ENCODE results near the gene MEN1.
"Not testable (repeated sequence)": the region's sequence is repeated elsewhere in the genome, so short reads cannot be mapped to it uniquely, and the experiment has no call there.

The MEN1 gene

DNA sequence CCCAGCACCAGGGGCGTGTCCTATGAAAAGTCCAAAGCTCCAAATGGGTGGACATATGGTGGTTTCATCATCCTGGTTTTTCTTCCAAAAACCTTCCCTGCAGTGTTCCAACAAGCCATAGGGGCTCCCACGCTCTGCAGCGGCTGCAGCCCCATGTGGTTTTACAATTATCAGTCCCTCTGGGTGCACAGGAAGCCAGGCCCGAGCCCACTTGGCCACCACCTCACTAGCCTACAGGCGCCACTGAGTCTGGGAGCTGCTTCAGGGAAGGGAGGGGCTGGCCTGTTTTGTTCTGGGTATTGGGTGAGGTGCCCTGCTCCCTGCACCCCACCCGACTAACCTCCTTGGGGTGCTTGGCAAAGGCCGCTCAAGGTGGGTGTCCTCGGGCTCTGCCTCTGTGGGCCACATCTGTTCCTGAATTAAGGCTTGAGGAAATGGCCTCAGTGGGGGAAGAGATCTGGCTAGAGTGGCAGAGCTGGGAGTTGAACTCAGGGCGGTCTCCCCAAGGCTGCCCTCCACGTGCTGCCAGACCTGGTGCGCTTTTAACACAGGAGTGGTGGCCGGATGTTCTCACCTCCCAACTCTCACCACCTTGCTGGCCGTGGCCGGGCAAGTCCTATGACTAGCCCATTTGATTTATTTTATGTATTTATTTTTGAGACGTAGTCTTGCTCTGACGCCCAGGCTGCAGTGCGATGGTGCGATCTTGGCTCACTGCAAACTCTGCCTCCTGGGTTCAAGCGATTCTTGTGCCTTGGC lies 39.4 kb upstream of the MEN1 start:
- Mint-ChIP-seq H3K4me3 (no peak overlapping the region), H3K27me3 (no peaks in the 10 kb centered on the region), H3K4me1 (peaks cover 90% of the 10 kb centered on the region), H3K27ac (no peak overlapping the region), H3K9me3 (no peaks in the 10 kb centered on the region)
- DNase-seq (peak in 1 of 2 donors; percentile 14), ATAC-seq (no peak)

DNA sequence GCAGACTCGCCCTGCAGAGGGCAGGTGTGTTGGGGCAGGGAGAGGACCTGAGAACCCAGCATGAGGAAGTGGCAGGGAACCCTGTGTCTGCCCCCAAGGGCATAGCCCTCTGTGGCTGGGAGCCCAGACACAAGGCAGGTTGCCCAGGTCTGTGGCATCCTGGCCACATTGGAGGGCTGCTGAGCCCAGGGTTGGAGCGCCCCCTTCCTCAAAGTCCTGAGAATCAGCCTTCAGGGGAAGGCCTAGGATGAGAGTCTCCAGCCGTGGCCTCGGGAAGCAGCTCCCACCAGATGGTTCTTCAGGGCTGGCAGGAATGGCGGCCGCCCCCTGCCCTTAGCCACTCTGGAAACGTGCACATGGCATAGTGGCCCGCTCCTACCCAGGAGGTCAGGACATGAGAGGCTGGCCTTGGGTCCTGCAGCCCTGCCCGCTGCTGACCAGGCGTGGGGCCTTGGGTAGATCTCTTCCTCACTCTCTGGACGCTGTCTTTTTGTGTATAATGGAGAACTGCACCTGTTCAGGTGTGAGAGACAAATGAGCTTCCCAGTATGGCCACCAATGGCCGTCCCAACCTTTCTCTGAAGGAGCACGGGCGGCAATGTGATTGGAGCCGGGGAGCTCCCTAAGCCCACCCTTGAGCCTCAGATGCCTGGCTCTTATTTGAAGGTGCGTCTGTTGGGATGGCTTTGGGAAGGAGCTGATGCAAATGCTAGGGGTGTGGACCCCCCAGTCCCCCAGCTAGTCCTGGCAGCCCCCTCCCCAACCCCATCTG lies 38.7 kb upstream of the MEN1 start:
- Mint-ChIP-seq H3K4me3 (no peak overlapping the region), H3K4me1 (peaks cover 86% of the 10 kb centered on the region), H3K27ac (peak overlapping the region; percentile 7 to 59), H3K9me3 (no peaks in the 10 kb centered on the region), H3K27me3 (no peaks in the 10 kb centered on the region)
- ATAC-seq (no peak), DNase-seq (peak in 1 of 2 donors; percentile 32)

DNA sequence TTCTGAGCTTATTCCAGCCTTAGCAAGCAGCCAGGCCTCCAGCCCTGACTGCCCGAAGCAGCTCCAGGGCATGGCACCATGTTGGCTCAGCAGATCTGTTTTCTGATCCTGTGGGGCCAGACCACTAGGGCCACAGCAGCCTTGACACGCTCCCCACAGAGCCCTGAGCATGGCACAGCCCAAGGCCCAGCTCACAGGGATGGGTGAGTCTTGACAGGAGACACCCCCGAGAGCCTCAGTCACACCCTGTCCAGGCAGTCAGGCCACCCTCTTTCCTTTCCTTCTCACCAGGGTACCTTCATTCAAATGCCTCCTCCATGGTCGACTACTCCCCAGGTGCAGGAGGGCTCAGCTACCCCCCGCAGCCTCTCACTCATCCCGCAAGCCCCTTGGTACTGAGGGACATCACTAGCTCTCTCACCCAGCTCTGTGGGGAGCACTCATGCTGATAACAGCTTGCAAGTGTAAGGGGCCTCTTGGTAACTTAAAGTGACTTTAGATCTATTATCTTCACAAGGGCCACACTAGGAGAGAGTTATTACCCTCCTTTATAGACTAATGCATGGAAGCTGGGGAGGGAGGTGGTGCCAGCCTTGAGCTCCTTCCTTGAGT lies 38.0 kb upstream of the MEN1 start:
- ATAC-seq (no peak), DNase-seq (peak in 1 of 2 donors; percentile 17)
- Mint-ChIP-seq H3K4me1 (peaks cover 86% of the 10 kb centered on the region), H3K4me3 (peak overlapping the region in 1 of 2 donors; percentile 29), H3K27ac (peak overlapping the region; percentile 7 to 59), H3K9me3 (no peaks in the 10 kb centered on the region), H3K27me3 (no peaks in the 10 kb centered on the region)

DNA sequence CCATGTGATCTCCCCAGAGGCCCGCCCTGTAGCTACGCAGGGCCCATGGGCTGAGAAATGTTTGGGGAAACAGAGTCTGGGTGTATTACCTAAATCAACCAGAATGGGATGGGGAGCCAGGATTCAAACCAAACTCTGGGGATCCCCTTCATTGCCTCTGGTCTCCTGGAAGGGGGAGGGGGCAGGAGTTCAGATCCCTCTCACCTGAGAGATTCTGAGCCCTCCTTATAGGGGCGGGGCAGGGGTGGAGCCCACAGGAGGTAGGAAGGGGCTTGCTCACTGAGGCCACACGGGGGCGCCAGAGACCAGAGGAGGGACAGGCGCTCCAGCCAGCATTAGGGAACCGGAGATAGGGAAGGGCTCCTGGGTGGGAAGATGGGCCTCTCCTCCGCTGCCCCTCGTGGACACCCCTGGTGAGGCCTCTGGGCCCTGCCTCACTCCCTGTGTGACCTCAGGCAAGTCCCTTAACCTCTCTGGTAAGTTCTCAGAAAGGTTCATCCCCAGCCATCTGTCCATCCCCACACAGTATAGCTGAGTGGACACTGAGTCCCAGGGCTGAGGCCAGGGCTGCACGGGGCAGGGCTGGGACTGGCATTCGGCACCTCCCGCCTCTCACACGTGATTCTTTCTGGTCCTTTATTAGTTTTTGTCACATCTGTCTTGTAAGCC lies 36.8 kb upstream of the MEN1 start:
- H3K4me3 Mint-ChIP-seq: no peak overlapping the region
- H3K4me1 Mint-ChIP-seq: peaks cover 81% of the 10 kb centered on the region
- ATAC-seq: peak; percentile 61

DNA sequence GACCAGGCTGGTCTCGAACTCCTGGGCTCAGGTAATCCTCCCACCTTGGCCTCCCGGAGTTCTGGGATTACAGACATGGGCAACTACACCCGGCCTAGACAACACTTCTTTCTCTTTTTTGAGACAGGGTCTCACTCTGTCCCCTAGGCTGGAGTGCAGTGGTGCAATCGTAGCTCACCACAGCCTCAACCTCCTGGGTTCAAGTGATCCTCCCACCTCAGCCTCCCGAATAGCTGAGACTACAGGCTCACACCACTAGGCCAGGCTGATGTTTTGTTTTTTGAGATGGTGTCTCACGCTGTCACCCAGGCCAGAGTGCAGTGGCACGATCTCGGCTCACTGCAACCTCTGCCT lies 35.4 kb upstream of the MEN1 start:
- H3K27ac Mint-ChIP-seq, DNase-seq, H3K27me3 Mint-ChIP-seq, ATAC-seq, H3K9me3 Mint-ChIP-seq: not testable (repeated sequence)
- H3K4me3 Mint-ChIP-seq: peak overlapping the region in 1 of 2 donors; percentile 38
- H3K4me1 Mint-ChIP-seq: peaks cover 67% of the 10 kb centered on the region

More for the DNA sequence above, 36.8 kb upstream of the MEN1 start:
- Mint-ChIP-seq H3K9me3 (no peaks in the 10 kb centered on the region), H3K27ac (peak overlapping the region in 1 of 2 donors; percentile 72), H3K27me3 (no peaks in the 10 kb centered on the region)
- DNase-seq: peak; percentile 87 to 90

DNA sequence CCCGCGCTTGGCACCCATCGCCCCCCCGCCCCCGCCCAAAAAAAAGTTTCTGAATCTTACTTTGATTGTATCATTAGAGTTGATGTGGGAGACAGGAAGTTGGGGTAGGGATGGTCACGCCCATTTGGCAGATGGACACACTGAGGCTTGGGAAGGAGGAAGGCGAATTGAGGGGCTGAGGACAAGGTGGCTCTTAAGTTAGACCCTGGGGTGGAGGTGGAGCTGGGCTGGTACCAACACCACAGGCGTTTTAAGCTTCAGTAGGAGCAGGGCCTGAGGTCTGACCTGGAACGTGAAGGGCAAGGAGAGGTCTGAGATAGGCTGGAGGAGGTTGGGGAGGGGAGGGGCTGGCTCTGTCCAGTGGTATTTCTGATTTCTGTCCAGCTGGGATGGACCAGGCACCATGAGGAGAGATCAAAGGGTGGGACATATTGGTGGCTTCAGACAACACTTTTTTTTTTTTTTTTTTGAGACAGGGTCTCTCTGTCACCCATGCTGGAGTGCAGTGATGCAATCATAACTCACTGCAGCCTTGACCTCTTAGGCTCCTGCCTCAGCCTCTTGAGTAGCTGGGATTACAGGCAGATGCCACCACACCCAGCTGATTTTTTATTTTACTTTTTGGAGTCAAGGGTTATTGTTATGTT lies 34.9 kb upstream of the MEN1 start:
- H3K9me3 Mint-ChIP-seq: no peaks in the 10 kb centered on the region
- peak overlapping the region; percentile 72 to 73 for H3K4me3 Mint-ChIP-seq
- DNase-seq (no peak), ATAC-seq (no peak)
- H3K4me1 Mint-ChIP-seq: peaks cover 62% of the 10 kb centered on the region
- H3K27ac Mint-ChIP-seq: peak overlapping the region; percentile 46
- H3K27me3 Mint-ChIP-seq: no peaks in the 10 kb centered on the region

DNA sequence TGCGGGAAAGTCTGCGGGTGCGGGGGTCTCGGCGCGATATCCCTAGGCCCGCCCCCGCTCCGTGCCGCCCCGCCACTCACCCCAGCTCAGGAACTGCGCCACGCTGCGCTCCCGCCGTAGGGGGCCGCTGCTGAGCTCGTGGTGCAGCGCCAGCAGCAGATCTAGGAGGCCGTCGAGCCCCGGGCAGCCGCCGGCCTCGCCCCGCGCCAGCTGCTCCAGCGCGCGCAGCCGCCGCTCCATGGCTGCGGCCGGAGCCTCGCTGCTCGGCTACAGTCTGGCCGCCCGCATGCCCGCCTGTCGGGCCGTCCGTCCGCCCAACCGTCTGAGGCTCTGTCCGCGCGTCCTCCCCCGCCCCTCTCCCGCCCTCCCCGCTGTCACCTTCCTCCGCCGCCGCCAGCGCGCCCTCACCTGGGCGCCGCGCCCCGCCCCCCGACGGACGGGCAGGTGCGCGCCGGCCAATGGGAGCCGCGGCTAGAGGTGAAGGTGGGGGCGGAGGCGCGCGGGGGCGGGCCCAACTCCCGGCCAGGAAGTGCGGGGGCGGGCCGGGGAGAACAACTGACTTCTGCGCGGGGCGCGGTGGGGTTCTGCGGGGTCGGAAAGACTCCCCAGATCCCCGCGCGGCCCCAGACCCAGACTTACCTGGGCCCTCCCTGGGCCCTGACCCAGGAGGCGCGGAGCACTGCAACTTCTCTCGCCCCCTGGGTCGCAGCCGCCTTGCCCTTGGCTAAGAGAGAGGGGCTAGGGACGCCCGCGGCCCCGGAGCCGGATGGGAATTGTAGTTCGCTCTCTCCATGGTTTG lies 34.2 kb upstream of the MEN1 start, which contains the start of gene CDC42BPG:
Gene CDC42BPG, minus strand, starts transcription at position 324 of the 799 bp plus-strand sequence. Its CDS starts 84 bp downstream, at position 240.
- Mint-ChIP-seq H3K4me3 (peak within 1 kb of the TSS; percentile 72 to 73), H3K27me3 (no peaks in the 10 kb centered on the region), H3K9me3 (no peaks in the 10 kb centered on the region), H3K4me1 (peaks cover 55% of the 10 kb centered on the region), H3K27ac (peak within 1 kb of the TSS; percentile 46 to 82)
- ATAC-seq (peak; percentile 82), DNase-seq (peak; percentile 77 to 78)

DNA sequence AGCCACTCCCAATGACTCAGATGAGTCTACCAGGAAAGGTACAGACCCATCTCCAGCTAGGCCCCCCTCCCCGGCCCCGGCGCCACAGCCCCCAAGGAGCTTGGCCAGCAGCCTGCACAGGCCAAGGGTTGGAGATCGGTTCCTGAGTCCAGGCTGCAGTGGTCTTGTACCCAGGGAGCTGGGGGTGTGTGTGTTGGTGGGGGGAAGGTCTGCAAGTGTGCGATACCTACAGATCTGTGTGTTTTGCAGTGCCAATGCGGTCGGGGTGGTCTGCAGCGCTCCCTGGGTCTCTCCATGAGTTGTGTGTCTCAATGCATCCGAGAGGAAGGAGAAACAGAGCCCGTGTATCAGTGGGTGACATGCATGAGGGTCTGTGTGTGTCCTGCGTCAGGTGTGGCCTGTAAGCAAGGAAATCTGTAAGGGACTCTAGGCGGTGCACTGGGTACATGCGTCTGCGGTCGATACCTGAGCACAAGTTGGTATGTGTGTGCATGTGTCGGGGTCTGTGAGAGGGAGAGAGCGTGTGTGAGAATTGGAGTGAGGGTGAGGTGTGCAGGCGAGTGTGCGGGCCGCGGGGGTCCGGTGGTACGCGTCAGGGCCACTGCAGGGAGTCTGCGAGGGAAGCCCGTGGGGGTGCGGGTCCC lies 33.5 kb upstream of the MEN1 start:
- peak overlapping the region; percentile 6 to 82 for H3K27ac Mint-ChIP-seq
- no peaks in the 10 kb centered on the region for H3K27me3 Mint-ChIP-seq
- no peaks in the 10 kb centered on the region for H3K9me3 Mint-ChIP-seq
- ATAC-seq (peak; percentile 1), DNase-seq (no peak)
- peaks cover 47% of the 10 kb centered on the region for H3K4me1 Mint-ChIP-seq
- peak overlapping the region; percentile 72 to 73 for H3K4me3 Mint-ChIP-seq

DNA sequence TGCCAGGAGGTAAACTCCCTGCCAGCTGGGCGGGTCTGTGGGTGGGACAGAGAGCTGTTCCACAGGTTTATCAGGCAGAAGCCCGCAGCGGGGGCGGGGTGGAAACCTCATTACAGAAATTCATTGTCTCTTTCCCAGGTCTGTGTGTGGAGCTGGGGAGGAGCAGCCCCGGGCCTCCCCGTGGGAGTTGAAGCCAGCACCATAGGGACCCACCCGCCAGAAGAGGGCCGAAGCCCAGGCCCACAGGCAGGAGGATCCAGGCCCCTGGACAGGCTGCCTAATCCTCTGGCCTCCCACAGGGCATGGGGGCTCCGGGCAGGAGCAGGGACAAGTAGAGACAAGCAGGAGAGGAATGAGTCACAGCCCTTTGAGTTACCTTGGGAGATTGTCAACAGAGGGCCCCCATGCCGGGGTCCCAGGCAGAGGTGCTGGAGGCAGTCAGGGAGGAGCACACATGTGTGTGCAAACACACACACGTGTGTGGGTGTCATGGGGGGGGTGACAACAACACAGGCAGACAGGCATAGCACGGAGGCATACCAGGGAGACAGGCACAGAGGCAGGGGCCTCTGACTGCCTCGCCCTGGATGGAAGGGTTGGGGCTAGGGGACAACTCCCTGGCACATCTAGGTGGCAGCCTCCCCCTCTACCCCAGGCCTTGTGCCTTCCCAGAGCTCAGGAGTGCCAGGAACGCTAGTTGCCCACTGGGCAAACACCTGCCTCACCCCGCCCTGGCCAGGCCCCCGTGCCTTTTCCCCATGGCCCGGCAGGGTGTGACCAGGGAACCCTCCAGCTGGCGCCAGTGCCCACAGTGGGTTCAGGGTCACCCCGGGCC lies 32.7 kb upstream of the MEN1 start:
- no peak for DNase-seq
- H3K27ac Mint-ChIP-seq: peak overlapping the region in 1 of 2 donors; percentile 69

DNA sequence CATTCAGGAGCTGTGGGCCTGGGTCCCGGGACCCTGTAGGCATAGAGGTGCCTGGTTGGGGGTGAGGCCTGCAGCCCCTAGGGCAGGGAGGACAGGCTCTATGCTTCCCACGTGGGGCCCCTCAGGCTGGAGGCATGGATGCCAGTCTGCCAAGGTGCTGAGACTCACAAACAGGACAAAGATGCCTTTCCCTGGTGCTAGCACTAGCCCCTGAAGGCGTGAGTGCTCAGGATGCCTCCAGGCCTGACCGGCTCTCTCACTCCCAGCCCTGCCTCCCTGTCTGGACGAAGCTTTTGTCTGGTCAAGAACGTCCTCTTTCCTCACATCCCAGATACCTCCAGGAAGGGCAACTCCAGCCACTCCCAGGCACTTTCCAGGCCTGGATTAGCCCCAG lies 32.0 kb upstream of the MEN1 start:
- Mint-ChIP-seq H3K4me1 (peaks cover 35% of the 10 kb centered on the region), H3K27ac (no peak overlapping the region), H3K9me3 (no peaks in the 10 kb centered on the region), H3K4me3 (no peak overlapping the region), H3K27me3 (no peaks in the 10 kb centered on the region)
- DNase-seq (no peak), ATAC-seq (no peak)

More for the DNA sequence above, 32.7 kb upstream of the MEN1 start:
- no peaks in the 10 kb centered on the region for H3K9me3 Mint-ChIP-seq
- no peaks in the 10 kb centered on the region for H3K27me3 Mint-ChIP-seq
- peak overlapping the region; percentile 72 to 73 for H3K4me3 Mint-ChIP-seq
- H3K4me1 Mint-ChIP-seq: peaks cover 40% of the 10 kb centered on the region
- no peak for ATAC-seq

DNA sequence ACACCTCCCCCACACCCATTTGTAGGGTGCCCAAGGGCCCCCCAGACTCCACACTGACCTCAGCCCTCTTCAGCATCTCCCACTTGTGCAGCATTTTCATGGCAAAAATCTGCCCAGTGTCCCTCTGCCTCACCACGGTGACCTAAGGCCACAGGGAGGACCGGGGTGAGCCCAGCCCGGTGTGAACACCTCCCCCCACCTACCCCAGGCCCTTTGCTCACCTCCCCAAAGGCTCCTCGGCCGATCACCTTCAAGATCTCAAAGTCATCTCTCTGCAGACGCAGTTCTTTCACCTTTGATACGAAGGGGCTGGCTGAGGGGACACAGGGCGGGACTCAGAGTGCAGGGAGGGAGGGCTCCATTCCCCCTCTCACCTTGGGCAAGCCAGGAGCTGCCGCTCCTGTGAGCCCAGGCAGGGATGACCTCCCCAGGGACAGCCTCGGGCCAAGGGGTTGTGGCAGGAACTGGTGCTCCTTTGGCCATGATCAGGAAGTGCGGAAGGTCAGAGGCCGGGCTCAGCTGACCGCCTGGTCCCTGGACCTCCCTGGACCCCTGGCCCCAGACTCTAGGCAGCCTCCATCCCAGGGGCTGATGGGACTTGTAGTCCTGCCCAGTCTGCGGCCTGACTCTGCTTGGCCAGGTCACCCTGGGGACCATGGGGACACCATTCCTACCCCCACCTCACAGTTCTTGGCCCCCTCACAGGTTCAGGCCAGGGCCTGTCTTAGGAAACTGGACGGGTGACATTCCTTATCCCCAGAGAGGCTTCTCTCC lies 31.4 kb upstream of the MEN1 start:
- Mint-ChIP-seq H3K9me3 (no peaks in the 10 kb centered on the region), H3K4me1 (peaks cover 29% of the 10 kb centered on the region), H3K27ac (peak overlapping the region in 1 of 2 donors; percentile 66), H3K4me3 (no peak overlapping the region), H3K27me3 (no peaks in the 10 kb centered on the region)
- no peak for DNase-seq
- ATAC-seq: no peak

DNA sequence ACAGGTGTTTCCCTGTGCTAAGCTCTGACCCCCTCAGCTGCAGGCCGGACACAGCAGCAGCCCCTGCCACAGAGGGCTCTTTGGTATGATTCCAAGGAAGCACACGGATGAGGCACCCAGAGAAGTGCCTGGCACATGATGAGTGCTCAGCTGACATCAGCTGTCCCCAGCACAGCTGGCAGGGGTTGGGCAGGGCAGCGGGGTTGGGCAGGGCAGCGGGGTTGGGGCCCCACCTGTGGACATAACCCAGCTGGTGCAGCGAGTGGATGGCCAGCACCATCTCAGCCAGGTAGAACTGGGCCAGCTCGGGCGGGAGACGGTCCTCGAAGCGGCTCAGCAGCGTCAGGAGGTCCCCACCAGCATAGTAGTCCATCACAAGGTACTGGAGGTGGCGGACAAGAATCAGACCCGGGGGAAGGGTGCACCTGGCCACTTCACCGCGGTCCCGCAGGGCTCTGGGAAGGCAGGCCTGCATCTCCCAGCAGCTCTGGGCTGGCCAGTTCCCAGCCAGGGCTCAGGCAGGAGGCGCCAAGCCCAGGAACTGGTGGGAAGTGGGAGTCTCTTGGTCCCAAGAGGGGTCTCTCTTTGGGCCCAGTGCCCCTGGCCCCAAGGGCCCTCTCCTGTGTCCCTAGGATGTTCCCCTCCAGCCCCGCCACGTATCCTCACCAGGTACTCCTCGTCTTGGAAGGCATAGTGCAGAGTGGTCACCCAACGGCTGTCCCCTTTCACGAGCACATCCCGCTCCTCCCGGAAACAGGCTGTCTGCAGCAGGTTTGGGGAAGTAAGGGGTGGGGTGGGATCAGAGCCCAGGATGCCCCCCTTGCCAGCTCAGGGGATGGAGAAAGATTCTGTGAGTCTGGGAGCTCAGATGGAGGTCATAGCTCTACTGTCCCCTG lies 29.8 kb upstream of the MEN1 start:
- DNase-seq (no peak), ATAC-seq (no peak)
- Mint-ChIP-seq H3K27me3 (no peaks in the 10 kb centered on the region), H3K4me3 (no peak overlapping the region), H3K27ac (no peak overlapping the region), H3K4me1 (peaks cover 20% of the 10 kb centered on the region), H3K9me3 (no peaks in the 10 kb centered on the region)

All from stimulated activated naive CD8-positive, alpha-beta T cell treated with anti-CD3 and anti-CD28 coated beads, Interleukin-15, amount 100 ng/mL, for 72 hours (primary cell).